Measurements from ENCODE around the gene SHMT1. TPM values are rescaled to one million over a fixed set of nuclear protein-coding genes. Genes with fewer than 3 reads are reported as not detected.
A peak's percentile ranks its signal among the peaks of the same experiment; 100 is the strongest.

SHMT1 gene
- total RNA-seq, 2 experiments from 2014 or later = 60.3 to 66.5 TPM

DNA sequence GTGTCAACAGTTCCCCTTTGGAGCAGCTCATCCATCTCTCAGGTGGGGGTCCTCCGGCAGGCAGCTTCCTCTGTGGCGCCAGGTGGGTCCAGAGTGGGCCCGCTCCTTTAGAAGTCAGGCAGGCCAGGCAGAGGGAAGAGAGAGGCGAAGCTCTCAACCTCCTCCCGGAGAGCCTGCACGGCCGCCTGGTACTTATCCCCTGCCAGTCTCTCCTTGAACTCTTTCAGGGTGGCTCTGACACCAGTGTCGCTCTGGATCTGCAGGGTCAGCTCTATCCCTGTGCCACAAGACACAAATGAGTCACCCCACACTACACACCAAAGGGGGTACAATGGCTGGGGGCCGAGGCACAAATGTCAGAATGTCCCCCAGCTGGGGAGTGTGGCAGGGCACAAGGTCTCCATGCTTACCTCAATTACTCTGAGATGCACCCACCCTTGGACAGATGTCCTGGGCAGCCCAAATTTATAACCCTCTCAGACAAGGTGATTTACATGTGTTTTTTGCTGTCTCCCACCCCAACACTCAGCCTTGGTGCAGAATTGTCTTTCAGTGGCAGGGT is 34.6 kb downstream of the SHMT1 start:
- DNase-seq (no peak), ATAC-seq (no peak)
- CTCF ChIA-PET = interaction anchor here (1.2 kb wide), 1 partner anchor 9 kb away, joined by 8 read pairs; no protein-coding TSS in a partner anchor
- Mint-ChIP-seq H3K27ac (no peak overlapping the region), H3K27me3 (no peaks in the 10 kb centered on the region), H3K9me3 (ENCODE audit: low read depth) (no peaks in the 10 kb centered on the region), H3K4me1 (peaks cover 37% of the 10 kb centered on the region), H3K4me3 (no peak overlapping the region), H3K36me3 (peaks cover 34% of the 10 kb centered on the region)

DNA sequence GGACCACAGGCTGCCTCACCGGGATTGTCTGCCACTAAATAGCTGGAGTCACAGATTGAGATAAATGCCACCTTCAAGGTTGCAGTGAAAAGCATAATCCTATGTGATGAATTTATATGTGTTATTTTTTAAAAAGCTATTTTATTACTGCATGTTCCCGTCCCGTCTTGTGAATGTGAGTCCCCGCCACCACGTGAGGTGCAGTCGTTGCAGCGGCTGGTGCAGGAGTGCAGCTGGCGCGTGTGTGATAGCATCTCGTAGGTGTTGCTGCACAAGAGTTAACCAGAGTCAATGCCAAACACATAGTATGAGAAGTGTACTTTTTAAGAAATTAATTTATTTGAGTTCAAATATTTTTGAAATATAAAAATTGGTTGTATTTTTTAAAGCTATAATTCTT is 35.8 kb downstream of the SHMT1 start:
- Mint-ChIP-seq H3K36me3 (peaks cover 34% of the 10 kb centered on the region), H3K4me3 (no peak overlapping the region), H3K27ac (no peak overlapping the region), H3K27me3 (no peaks in the 10 kb centered on the region), H3K4me1 (peaks cover 30% of the 10 kb centered on the region), H3K9me3 (ENCODE audit: low read depth) (no peaks in the 10 kb centered on the region)
- CTCF ChIA-PET = interaction anchor here (0.9 to 1.3 kb wide), 3 partner anchors 8 to 140 kb away, joined by 3 to 8 read pairs (median 3); no protein-coding TSS in a partner anchor
- ATAC-seq (no peak), DNase-seq (no peak)

DNA sequence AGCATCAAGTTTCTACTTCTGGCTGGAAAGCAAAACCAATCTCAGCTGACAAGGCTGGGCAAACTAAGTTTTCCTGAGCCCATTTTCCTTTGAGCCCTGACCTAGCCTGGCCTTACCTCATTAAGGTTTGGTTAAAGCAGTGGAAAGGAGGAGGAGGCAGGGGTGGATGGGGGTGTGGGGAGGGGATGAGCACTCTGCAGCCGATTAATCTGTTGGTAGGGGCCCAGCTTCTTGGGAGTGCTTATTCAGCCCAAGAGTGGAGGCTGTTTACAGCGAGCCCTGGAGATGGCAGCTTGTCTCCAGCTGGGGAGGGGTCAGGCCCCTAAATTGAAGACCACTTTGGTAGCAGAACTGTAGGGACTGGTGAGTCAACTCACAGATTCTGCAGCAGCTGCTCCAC is 36.3 kb downstream of the SHMT1 start:
- Mint-ChIP-seq H3K27me3 (no peaks in the 10 kb centered on the region), H3K4me1 (peaks cover 27% of the 10 kb centered on the region), H3K4me3 (no peak overlapping the region), H3K27ac (peak overlapping the region; percentile 38), H3K9me3 (ENCODE audit: low read depth) (no peaks in the 10 kb centered on the region), H3K36me3 (peaks cover 34% of the 10 kb centered on the region)
- DNase-seq (no peak), ATAC-seq (no peak)
- CTCF ChIA-PET = interaction anchor here (1.2 to 1.3 kb wide), 2 partner anchors 8 to 10 kb away, joined by 3 to 8 read pairs; no protein-coding TSS in a partner anchor

DNA sequence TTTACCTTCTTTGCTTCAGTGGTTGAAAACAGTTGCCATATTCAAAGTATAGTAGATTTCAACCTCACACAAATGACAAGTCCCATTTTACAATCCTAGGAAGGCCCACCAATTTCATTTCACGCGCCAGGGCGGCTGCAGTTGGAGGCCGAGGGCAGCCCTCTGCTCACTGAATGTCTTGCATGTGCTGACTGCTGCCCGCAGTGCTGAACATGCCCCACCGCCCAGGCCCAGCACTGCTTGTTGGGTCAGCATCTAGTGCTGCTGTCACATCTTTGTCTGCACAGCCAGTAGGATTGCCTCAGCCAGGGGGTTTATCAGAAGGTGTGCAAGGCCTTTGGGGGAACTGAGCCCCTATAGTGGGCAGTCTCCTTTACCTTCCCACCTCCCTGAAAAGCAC is 36.8 kb downstream of the SHMT1 start:
- peaks cover 33% of the 10 kb centered on the region for H3K36me3 Mint-ChIP-seq
- peak overlapping the region; percentile 38 for H3K27ac Mint-ChIP-seq
- no peak overlapping the region for H3K4me3 Mint-ChIP-seq
- peaks cover 24% of the 10 kb centered on the region for H3K4me1 Mint-ChIP-seq
- H3K27me3 Mint-ChIP-seq = no peaks in the 10 kb centered on the region
- H3K9me3 Mint-ChIP-seq (ENCODE audit: low read depth) = no peaks in the 10 kb centered on the region
- CTCF ChIA-PET = no interaction called here
- ATAC-seq (no peak), DNase-seq (no peak)

DNA sequence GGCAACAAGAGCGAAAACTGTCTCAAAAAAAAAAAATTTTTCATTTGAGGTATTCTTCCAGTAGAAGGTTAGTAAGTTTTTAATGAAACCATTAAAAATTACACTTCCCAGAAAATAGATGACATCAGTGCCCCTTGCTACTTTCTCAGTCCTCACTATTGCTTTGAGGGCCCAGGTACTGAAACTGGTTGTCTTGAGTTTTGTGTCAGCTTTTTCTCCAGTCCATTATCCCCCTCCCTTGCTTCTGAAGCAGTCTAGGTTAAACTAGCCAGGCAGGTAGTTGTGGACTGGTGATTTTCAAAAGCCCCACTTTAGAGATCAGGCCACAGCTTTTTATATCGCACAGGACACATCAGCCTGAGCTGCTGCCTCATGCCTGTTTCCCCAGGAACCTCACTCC is 37.3 kb downstream of the SHMT1 start:
- no peak overlapping the region for H3K4me3 Mint-ChIP-seq
- no peak for DNase-seq
- H3K36me3 Mint-ChIP-seq = peaks cover 33% of the 10 kb centered on the region
- no peaks in the 10 kb centered on the region for H3K27me3 Mint-ChIP-seq
- peaks cover 20% of the 10 kb centered on the region for H3K4me1 Mint-ChIP-seq
- peak overlapping the region; percentile 5 for H3K27ac Mint-ChIP-seq
- no peak for ATAC-seq
- H3K9me3 Mint-ChIP-seq (ENCODE audit: low read depth) = no peaks in the 10 kb centered on the region
- CTCF ChIA-PET = interaction anchor here (0.5 kb wide), 1 partner anchor 109 kb away, joined by 3 read pairs; no protein-coding TSS in a partner anchor

DNA sequence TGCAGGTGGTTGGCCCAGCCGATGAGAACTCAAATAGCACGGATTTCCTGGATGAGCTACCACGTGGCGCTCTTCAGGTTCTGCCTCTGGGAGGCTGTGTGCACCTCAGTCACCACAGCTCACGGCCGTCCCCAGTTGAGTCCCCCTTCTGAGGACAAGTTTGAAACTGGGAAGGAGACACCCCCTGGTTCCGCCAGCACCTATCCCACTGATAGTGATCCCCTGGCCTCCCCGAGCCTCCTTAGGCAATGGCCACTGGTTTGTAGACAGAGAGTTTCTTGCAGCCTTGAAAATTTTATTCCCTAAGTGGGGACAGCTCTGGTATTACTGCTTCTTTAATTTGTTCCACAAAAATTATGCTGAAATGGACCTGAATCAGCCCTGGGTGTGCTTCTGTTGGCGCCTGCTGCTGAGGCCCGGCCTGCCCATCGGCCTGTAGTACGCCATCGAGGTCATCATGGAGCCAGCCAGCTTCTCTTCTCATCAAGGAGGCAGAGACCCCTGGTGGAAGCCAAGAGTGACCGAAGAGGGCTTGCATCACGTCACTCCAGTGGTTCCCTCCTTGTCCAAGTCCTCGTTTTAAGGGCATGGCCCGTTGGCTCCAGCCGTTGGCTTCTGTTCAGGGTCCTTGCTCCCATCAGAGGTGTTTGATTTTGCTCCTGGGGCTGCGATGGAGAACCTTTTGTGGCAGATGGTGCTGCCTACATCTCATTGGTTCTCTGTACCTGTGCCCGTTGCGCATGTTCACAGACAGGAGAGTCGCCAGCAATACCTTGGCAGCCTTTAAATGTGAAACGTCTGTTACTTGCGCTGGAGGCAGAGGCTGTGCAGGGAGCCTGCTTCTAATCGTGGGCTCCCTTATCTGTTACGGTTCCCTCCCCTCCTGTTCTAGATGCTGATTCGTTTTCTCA is 39.0 kb downstream of the SHMT1 start:
- no peak overlapping the region for H3K4me3 Mint-ChIP-seq
- CTCF ChIA-PET = interaction anchor here (1.9 kb wide), 1 partner anchor 7 kb away, joined by 5 read pairs; no protein-coding TSS in a partner anchor
- ATAC-seq = no peak
- H3K27me3 Mint-ChIP-seq = no peaks in the 10 kb centered on the region
- no peak overlapping the region for H3K27ac Mint-ChIP-seq
- no peak for DNase-seq
- H3K4me1 Mint-ChIP-seq = peaks cover 34% of the 10 kb centered on the region
- peaks cover 24% of the 10 kb centered on the region for H3K36me3 Mint-ChIP-seq
- no peaks in the 10 kb centered on the region for H3K9me3 Mint-ChIP-seq (ENCODE audit: low read depth)

DNA sequence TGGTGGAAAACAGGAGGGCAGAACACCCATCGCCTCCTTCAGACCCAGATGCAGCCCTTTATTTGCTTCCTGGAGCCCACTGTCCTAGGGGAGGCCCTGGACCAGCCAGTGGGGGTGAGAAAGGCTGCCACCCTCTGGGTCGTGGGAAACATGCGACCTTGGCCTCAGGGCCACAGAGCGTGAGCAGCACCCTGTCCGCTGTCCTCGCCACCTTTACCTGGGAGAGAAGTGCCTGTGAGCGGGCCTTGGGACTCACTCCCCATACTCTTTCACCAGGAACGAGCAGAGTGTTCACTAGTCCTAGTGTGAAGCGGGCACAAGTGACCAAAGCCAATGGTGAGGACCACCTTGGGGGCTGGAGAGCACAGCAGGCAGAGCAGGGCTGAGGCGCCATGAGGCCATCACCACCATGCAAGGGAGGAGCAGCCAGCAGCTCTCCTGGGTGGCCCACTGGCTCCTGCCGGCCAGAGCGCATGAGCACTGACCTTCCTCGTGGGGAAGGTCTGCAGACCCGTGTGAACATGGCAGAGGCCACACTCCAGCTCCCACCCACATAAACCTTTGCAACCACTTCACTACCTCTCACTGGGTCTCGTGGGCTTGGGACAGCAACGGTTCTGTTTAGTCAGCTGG is 39.7 kb downstream of the SHMT1 start:
- H3K4me1 Mint-ChIP-seq = peaks cover 42% of the 10 kb centered on the region
- peaks cover 19% of the 10 kb centered on the region for H3K36me3 Mint-ChIP-seq
- no peaks in the 10 kb centered on the region for H3K27me3 Mint-ChIP-seq
- no peak overlapping the region for H3K27ac Mint-ChIP-seq
- ATAC-seq = no peak
- CTCF ChIA-PET = interaction anchor here (1.9 kb wide), 1 partner anchor 8 kb away, joined by 5 read pairs; no protein-coding TSS in a partner anchor
- H3K4me3 Mint-ChIP-seq = no peak overlapping the region
- DNase-seq = no peak
- no peaks in the 10 kb centered on the region for H3K9me3 Mint-ChIP-seq (ENCODE audit: low read depth)

DNA sequence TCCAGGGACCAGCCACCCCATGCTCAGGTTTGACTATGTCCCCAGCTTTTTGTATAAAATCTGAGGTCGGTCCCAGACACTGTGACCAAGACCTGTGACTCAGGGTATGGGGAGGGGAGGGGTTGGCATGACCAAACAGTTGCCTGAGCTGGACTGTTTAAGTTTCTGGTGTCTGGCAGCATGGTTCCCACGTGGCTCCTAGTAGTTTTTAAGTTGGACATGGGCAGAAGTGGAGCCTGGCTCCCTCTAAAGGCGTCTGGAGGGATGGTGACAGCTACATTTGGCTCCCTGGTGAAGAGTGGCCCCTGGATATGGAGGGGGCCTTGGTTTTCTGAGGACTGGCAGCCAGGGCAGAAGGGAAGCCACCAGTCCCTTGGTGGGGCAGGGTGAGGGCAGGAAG is 40.3 kb downstream of the SHMT1 start:
- H3K27me3 Mint-ChIP-seq = no peaks in the 10 kb centered on the region
- H3K27ac Mint-ChIP-seq = no peak overlapping the region
- CTCF ChIA-PET = interaction anchor here (1.5 to 1.9 kb wide), 2 partner anchors 9 to 74 kb away, joined by 4 to 5 read pairs; no protein-coding TSS in a partner anchor
- H3K4me3 Mint-ChIP-seq = no peak overlapping the region
- H3K36me3 Mint-ChIP-seq = peaks cover 19% of the 10 kb centered on the region
- DNase-seq = no peak
- H3K9me3 Mint-ChIP-seq (ENCODE audit: low read depth) = no peaks in the 10 kb centered on the region
- ATAC-seq = no peak
- peaks cover 46% of the 10 kb centered on the region for H3K4me1 Mint-ChIP-seq

DNA sequence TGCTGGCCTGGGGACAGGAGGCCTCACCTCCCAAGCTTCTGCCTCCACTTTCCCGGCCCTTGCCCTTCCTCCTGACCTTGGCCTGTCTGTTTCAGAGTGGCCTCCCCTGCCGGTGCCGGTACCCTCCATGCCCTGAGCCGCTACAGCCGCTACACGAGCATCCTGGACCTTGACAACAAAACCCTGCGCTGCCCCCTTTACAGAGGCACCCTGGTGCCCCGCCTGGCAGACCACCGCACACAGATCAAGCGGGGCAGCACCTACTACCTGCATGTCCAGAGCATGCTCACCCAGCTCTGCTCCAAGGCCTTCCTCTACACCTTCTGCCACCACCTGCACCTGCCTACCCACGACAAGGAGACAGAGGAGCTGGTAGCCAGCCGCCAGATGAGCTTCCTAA is 40.8 kb downstream of the SHMT1 start:
- Mint-ChIP-seq H3K27me3 (no peaks in the 10 kb centered on the region), H3K9me3 (ENCODE audit: low read depth) (no peaks in the 10 kb centered on the region), H3K4me1 (peaks cover 51% of the 10 kb centered on the region), H3K36me3 (peaks cover 22% of the 10 kb centered on the region), H3K27ac (no peak overlapping the region), H3K4me3 (no peak overlapping the region)
- ATAC-seq (no peak), DNase-seq (no peak)
- CTCF ChIA-PET = interaction anchor here (1.5 to 1.9 kb wide), 2 partner anchors 9 to 74 kb away, joined by 4 to 5 read pairs; no protein-coding TSS in a partner anchor

DNA sequence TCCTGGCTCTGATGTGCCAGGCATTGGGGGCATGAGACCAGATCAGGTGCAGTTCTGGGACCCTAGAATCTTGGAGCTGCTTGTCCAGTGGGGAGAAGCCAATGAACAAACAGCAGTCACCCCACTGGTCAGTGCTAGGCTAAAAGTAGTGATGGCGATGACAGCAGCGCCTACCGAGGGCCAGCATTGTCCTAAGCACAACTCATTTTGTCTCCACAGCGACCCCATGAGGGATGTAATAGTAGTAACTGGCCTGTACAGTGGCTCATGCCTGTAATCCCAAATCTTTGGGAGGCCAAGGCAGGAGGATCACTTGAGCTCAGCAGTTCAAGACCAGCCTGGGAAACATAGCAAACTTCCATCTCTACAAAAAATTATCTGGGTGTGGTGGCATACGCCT is 42.0 kb downstream of the SHMT1 start:
- Mint-ChIP-seq H3K4me1 (peaks cover 59% of the 10 kb centered on the region), H3K27me3 (no peaks in the 10 kb centered on the region), H3K4me3 (no peak overlapping the region), H3K27ac (peak overlapping the region; percentile 50), H3K36me3 (peaks cover 32% of the 10 kb centered on the region), H3K9me3 (ENCODE audit: low read depth) (no peaks in the 10 kb centered on the region)
- CTCF ChIA-PET = interaction anchor here (0.7 to 1.9 kb wide), 4 partner anchors 9 to 73 kb away, joined by 3 to 14 read pairs (median 4); partner anchors contain the start of gene SHMT1
- ATAC-seq = no peak
- no peak for DNase-seq

DNA sequence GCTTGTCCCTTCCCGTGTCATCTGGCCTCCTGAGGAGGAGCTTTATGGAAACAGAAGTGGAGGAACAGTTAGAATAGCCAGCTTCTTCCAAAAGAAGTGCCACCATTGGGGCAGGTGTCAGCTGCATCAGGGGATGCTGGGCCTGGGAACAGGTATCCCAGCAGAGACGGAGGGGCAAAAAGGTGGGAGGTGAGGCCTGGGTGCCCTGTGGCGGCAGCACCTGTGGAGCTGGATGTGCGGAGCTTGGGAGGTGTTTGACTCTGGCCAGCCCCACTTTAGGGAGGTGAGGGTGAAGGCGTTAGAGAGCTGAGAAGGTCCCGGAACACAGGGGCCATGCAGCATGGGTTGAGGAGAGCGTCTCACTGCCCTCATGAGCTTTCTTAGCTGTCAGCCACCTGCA is 43.0 kb downstream of the SHMT1 start:
- Mint-ChIP-seq H3K4me1 (peaks cover 63% of the 10 kb centered on the region), H3K27me3 (no peaks in the 10 kb centered on the region), H3K36me3 (peaks cover 31% of the 10 kb centered on the region), H3K4me3 (no peak overlapping the region), H3K9me3 (ENCODE audit: low read depth) (no peaks in the 10 kb centered on the region), H3K27ac (peak overlapping the region; percentile 44)
- no peak for DNase-seq
- ATAC-seq = no peak
- CTCF ChIA-PET = interaction anchor here (0.8 to 1.9 kb wide), 8 partner anchors 8 to 175 kb away, joined by 3 to 14 read pairs (median 4); partner anchors contain the start of gene SHMT1

DNA sequence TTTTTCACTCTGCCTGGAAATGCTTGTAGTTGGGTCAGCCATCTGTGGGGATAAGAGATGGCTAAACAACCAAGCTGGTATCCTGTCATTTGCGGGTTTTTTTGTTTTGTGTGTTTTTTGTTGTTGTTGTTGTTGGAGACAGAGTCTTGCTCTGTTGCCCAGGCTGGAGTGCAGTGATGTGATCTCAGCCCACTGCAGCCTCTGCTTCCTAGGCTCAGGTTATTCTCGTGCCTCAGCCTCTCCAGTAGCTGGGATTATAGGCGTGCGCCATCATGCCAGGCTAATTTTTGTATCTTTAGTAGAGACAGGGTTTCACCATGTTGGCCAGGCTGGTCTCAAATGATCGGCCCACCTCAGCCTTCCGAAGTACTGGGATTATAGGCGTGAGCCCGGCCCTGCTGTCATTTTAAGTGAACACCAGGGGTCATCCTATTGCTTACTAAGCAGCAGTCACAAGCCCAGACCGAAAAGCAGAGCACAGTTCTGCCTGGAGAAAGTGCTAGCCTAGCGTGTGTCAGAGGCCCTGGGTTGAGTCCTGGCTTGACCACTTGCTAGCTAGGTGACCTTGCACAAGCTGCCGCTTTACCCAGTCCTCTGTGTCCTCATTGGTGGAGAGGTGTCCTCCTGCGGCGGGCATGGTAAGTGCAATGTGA is 43.6 kb downstream of the SHMT1 start:
- Mint-ChIP-seq H3K27me3 (no peaks in the 10 kb centered on the region), H3K27ac (peak overlapping the region; percentile 50), H3K4me1 (peaks cover 58% of the 10 kb centered on the region), H3K4me3 (no peak overlapping the region), H3K36me3 (peaks cover 26% of the 10 kb centered on the region), H3K9me3 (ENCODE audit: low read depth) (no peaks in the 10 kb centered on the region)
- CTCF ChIA-PET = interaction anchor here (0.8 to 1.9 kb wide), 7 partner anchors 8 to 176 kb away, joined by 3 to 14 read pairs (median 4); no protein-coding TSS in a partner anchor
- no peak for DNase-seq
- ATAC-seq = no peak

Measured in activated CD8-positive, alpha-beta memory T cell treated with anti-CD3 and anti-CD28 coated beads, Interleukin-2, amount 10 ng/mL, durations not matched to agents 7 days and 5 days (primary cell).